ENCODE data around the gene SPN.
A peak's percentile ranks its signal among the peaks of the same experiment; 100 is the strongest.

DNA sequence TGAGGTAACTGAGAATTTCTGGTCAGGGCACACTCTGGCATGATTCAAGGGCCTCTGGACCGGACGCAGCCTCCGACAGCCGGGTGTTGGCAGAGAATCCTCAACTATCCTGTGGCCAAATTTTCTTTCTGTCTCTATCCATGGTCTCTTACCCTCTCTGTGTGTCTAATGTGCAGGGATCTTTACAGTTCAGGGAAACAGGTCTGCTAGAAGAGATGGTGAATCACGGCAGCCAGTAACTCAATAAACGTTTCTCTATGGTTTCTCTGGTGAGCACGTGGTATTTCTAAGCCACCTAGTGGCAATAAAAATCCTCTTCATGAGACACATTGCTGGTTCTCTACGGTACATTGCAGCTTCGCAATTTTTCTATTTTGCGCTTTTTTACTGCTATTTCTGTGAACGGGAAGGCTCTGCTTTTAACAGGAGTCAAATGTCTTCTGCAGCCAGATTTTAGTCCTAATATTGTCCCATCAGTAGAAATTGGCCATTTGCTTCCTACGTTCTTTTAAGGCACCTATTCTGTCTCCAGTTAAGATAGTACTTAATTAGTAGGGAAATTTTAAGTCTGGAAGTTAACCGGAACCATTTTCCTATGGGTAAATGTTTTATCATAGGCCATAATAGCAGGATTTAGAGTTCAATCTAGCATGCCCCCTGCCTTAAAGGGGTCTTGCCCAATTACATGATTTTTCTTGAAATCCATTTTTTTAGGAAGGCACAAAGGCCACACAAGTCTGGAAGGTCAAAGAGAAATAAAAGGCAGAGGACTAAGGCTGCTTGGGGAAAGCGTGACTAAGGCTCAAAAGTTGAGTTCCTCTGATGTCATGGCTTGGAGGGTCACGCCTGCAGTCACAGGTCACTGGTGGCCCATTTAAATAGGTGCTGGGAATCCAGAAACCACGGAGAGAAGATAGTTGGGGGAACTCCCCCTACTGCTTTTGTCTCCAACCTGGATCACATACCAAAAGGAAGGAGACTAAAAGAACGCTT lies 47.5 kb downstream of the SPN start:
- TF ChIP-seq, protein P1, sequence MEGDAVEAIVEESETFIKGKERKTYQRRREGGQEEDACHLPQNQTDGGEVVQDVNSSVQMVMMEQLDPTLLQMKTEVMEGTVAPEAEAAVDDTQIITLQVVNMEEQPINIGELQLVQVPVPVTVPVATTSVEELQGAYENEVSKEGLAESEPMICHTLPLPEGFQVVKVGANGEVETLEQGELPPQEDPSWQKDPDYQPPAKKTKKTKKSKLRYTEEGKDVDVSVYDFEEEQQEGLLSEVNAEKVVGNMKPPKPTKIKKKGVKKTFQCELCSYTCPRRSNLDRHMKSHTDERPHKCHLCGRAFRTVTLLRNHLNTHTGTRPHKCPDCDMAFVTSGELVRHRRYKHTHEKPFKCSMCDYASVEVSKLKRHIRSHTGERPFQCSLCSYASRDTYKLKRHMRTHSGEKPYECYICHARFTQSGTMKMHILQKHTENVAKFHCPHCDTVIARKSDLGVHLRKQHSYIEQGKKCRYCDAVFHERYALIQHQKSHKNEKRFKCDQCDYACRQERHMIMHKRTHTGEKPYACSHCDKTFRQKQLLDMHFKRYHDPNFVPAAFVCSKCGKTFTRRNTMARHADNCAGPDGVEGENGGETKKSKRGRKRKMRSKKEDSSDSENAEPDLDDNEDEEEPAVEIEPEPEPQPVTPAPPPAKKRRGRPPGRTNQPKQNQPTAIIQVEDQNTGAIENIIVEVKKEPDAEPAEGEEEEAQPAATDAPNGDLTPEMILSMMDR (IDR thresholded peaks at IDR 0.05): peak; percentile 55; the same call in 2 of the 3 replicates
- no peak for TF ChIP-seq BHLHE40 (IDR thresholded peaks at IDR 0.05; ENCODE audit: low read depth, low read length)
- no peak for TF ChIP-seq POLR2A (IDR thresholded peaks at IDR 0.05; ENCODE audit: low read length)
- no peak for TF ChIP-seq CEBPB (IDR thresholded peaks at IDR 0.05)

Data from A549 (cell line).